Activated CD8-positive, alpha-beta T cell treated with anti-CD3 and anti-CD28 coated beads, Interleukin-2, amount 10 ng/mL, durations not matched to agents 7 days and 5 days (primary cell): ENCODE results near the gene TFDP2. TPM values are rescaled to one million over a fixed set of nuclear protein-coding genes. Genes with fewer than 3 reads are reported as not detected.
"Not testable (repeated sequence)": the region's sequence is repeated elsewhere in the genome, so short reads cannot be mapped to it uniquely, and the experiment has no call there.

Experiments used
- ATAC-seq: fragments of 150-1000 bp; cut with Tn5 transposase; one replicate; pipeline ENCODE4 v1.10.0; 2021; ENCODE audit warnings: moderate library complexity
- CTCF ChIA-PET: fragments of 350-600 bp; sonication (Branson Sonifier 250); formaldehyde crosslinking; loops from one replicate; lab custom pipeline; 2021; ENCODE audit warnings: antibody characterized with exemption; lab: Charles Lee
- POLR2A ChIA-PET: fragments of 350-600 bp; sonication (Branson Sonifier 250); formaldehyde crosslinking; loops from one replicate; lab custom pipeline; 2021; ENCODE audit warnings: antibody characterized with exemption; lab: Charles Lee
- DNase-seq: peaks from one replicate; pipeline ENCODE4 v3.0.0-alpha.2; 2020
- H3K27ac Mint-ChIP-seq: one replicate; pipeline ENCODE4 v1.8.0; 2021; ENCODE audit warnings: mild to moderate bottlenecking, mixed read lengths
- H3K27me3 Mint-ChIP-seq: one replicate; pipeline ENCODE4 v1.8.0; 2021; ENCODE audit warnings: low read depth, mixed read lengths
- H3K36me3 Mint-ChIP-seq: one replicate; pipeline ENCODE4 v1.8.0; 2021; ENCODE audit warnings: low read depth, mixed read lengths
- H3K4me1 Mint-ChIP-seq: one replicate; pipeline ENCODE4 v1.8.0; 2021; ENCODE audit warnings: low read depth, mixed read lengths
- H3K4me3 Mint-ChIP-seq: one replicate; pipeline ENCODE4 v1.8.0; 2021; ENCODE audit warnings: mild to moderate bottlenecking, mixed read lengths
- H3K9me3 Mint-ChIP-seq: one replicate; pipeline ENCODE4 v1.8.0; 2022; ENCODE audit warnings: mixed read lengths; ENCODE audit not compliant: insufficient read depth
- total RNA-seq, 2 experiments: library from RNA; stranded (reverse); gene quantifications; one replicate each; pipeline ENCODE4 v1.2.3, GENCODE V29; 2021

TFDP2 gene
- total RNA-seq, 2 experiments from 2014 or later = 23.0 to 26.3 TPM

DNA sequence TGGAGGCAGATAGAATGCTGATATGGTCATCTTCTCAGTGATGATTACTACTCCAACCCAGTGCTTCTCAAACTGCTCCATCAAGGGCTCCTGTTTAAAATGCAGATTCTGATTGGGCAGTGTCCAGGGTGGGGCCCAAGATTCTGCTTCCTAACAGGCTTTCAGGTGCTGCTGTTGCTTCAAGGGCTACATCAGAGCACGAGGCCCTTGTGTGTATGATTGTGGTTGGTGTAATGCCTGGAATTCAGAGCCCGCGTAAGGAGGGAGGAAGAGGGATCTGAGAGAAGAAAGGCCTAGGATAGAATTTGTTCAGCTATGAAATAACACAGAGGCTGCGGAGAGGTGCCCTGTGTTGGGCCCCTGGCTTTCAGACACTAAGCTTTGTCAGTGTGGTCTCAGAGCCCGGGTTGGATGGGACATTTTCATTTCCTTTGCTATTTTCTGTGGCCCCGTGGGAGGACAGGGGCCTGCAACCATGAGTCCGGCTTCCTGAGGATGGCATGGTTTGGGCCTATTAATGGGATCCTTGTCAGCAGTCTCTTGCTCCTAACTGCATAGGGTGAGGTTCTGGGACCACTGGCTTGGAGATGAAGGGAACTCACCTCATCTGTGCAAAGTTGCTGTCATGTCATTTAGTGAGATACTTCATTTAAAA lies 219.9 kb downstream of the TFDP2 start:
- H3K4me3 Mint-ChIP-seq = no peak overlapping the region
- no peak overlapping the region for H3K27ac Mint-ChIP-seq
- no peaks in the 10 kb centered on the region for H3K9me3 Mint-ChIP-seq
- peaks cover 20% of the 10 kb centered on the region for H3K36me3 Mint-ChIP-seq
- ChIA-PET CTCF (no interaction called here), POLR2A (no interaction called here)
- H3K27me3 Mint-ChIP-seq = no peaks in the 10 kb centered on the region
- DNase-seq = no peak
- ATAC-seq = no peak
- H3K4me1 Mint-ChIP-seq = no peaks in the 10 kb centered on the region

DNA sequence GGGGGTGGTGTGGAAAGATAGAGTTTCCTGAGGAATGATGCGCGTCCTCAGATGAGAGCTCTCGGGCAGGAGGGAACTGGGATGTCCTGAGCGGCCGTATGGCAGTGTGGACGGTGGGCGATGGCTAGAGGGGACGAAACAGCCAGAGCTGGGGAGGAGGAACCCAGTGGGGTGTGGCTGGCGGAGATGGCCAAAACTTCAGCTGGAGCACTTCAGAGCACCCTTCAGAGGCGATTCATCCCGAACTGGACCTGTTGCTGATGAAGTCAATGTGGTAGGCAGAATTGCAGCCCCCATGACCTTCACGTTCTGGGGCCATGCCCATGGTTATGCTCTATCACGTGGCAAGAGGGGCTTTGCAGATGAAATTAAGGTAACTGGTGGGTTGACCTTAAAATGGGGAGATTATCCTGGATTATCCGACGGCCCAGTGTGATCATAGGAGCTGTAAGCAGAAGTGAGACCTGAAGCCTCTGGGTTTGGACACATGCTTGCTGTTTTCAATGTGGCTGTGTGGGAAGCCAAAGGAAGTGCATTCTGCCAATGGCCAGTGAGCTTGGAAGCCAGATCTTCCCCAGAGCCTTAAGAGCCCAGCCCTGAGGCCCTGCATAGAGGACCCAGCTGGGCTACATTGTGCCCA lies 220.6 kb downstream of the TFDP2 start:
- CTCF ChIA-PET = interaction anchor here (1.7 kb wide), 1 partner anchor 15 kb away, joined by 6 read pairs; no protein-coding TSS in a partner anchor
- POLR2A ChIA-PET = no interaction called here
- H3K27ac Mint-ChIP-seq = no peak overlapping the region
- DNase-seq (no peak), ATAC-seq (no peak)
- no peaks in the 10 kb centered on the region for H3K27me3 Mint-ChIP-seq
- H3K36me3 Mint-ChIP-seq = peaks cover 24% of the 10 kb centered on the region
- no peaks in the 10 kb centered on the region for H3K4me1 Mint-ChIP-seq
- no peak overlapping the region for H3K4me3 Mint-ChIP-seq
- no peaks in the 10 kb centered on the region for H3K9me3 Mint-ChIP-seq

DNA sequence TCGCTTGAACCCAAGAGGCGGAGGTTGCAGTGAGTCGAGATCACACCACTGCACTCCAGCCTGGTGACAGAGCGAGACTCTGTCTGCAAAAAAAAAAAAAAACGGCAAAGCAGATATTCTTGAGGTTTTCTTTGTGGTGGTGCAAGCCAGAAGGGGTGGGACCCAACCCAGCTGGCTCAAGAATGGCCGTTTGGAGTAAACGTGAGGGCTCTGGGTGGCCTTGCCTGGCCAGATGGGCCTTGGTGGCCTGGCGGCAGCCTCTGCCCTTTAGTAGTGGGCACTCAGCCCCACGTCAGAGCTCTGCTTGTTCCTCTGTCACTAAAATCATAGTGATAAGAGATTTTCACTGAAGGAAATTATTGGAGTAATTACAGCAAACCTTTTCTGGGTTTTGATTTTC lies 222.4 kb downstream of the TFDP2 start:
- ChIA-PET POLR2A (no interaction called here), CTCF (interaction anchor here (0.7 to 1.7 kb wide), 2 partner anchors 13 to 52 kb away, joined by 3 to 6 read pairs; no protein-coding TSS in a partner anchor)
- DNase-seq (no peak), ATAC-seq (no peak)
- no peaks in the 10 kb centered on the region for H3K9me3 Mint-ChIP-seq
- no peak overlapping the region for H3K4me3 Mint-ChIP-seq
- no peaks in the 10 kb centered on the region for H3K27me3 Mint-ChIP-seq
- no peaks in the 10 kb centered on the region for H3K4me1 Mint-ChIP-seq
- H3K36me3 Mint-ChIP-seq = peaks cover 30% of the 10 kb centered on the region
- no peak overlapping the region for H3K27ac Mint-ChIP-seq

DNA sequence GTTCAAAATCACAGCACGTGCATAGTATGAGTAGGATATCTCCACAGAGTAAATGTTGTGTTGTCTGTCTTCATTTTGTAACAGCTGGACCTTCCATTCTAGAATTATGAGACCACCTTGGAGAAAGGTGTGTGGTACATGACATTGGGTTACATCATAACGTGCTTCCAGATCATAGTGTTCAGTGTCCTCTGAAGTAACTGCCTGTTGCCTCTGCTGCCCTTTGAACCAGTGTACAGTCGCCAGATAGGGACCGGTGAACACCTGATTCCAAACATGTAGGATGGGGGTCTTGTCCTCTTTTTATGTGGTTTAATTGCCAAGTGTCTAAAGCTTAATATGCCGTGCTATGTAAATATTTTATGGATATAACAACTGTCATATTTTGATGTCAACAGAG lies 223.7 kb downstream of the TFDP2 start:
- CTCF ChIA-PET, H3K27ac Mint-ChIP-seq, POLR2A ChIA-PET, H3K4me3 Mint-ChIP-seq, H3K27me3 Mint-ChIP-seq, ATAC-seq, H3K4me1 Mint-ChIP-seq, H3K9me3 Mint-ChIP-seq, DNase-seq: not testable (repeated sequence)
- peaks cover 34% of the 10 kb centered on the region for H3K36me3 Mint-ChIP-seq

DNA sequence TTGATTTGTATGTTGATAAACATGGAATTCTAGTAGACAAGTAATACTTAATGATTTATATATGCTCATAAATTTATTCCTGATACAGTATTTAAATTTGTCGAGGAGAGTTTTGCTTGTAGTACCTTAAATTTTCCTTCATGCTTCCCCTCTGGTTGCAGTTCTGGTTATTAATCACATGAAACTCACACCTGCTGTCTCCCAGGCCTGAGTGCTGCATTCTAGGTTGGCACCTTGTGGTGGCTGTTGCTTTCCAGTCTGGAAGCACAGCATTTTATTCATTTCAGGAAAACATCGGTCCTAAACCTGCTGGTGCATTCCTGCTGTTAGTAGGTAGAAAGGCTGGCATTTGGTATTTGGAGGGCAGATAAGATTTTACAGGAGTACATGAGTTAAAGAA lies 228.0 kb downstream of the TFDP2 start:
- Mint-ChIP-seq H3K27ac (no peak overlapping the region), H3K27me3 (no peaks in the 10 kb centered on the region), H3K36me3 (peaks cover 38% of the 10 kb centered on the region), H3K4me1 (no peaks in the 10 kb centered on the region), H3K4me3 (no peak overlapping the region), H3K9me3 (no peaks in the 10 kb centered on the region)
- DNase-seq (no peak), ATAC-seq (no peak)
- POLR2A ChIA-PET = no interaction called here
- CTCF ChIA-PET = no interaction called here

GRCh38 chr3:141920701-141921100 lies 228.6 kb downstream of the TFDP2 start:
- Mint-ChIP-seq H3K4me1 (no peaks in the 10 kb centered on the region), H3K4me3 (no peak overlapping the region), H3K27ac (peak overlapping the region; percentile 17), H3K36me3 (peaks cover 37% of the 10 kb centered on the region), H3K9me3 (no peaks in the 10 kb centered on the region), H3K27me3 (no peaks in the 10 kb centered on the region)
- POLR2A ChIA-PET = no interaction called here
- no peak for ATAC-seq
- CTCF ChIA-PET = no interaction called here
- DNase-seq = no peak

- CTCF ChIA-PET = no interaction called here
- no peaks in the 10 kb centered on the region for H3K27me3 Mint-ChIP-seq
Measured at GRCh38 chr3:141915766-141916165, 233.6 kb downstream of the TFDP2 start.

GRCh38 chr3:141915016-141915415 lies 234.3 kb downstream of the TFDP2 start:
- no peak overlapping the region for H3K4me3 Mint-ChIP-seq
- no peak for ATAC-seq
- CTCF ChIA-PET = interaction anchor here (1.2 to 3.2 kb wide), 2 partner anchors 38 to 175 kb away, joined by 5 to 29 read pairs; partner anchors contain the start of gene RNF7
- H3K27me3 Mint-ChIP-seq = no peaks in the 10 kb centered on the region
- H3K9me3 Mint-ChIP-seq = peaks cover 5% of the 10 kb centered on the region
- no peak for DNase-seq
- no peak overlapping the region for H3K27ac Mint-ChIP-seq
- H3K36me3 Mint-ChIP-seq = peaks cover 57% of the 10 kb centered on the region
- no peaks in the 10 kb centered on the region for H3K4me1 Mint-ChIP-seq
- POLR2A ChIA-PET = interaction anchor here (1.3 kb wide), 1 partner anchor 8 kb away, joined by 3 read pairs; no protein-coding TSS in a partner anchor

More at GRCh38 chr3:141915766-141916165, 233.6 kb downstream of the TFDP2 start:
- ATAC-seq (no peak), DNase-seq (no peak)
- Mint-ChIP-seq H3K9me3 (peaks cover 5% of the 10 kb centered on the region), H3K27ac (no peak overlapping the region), H3K4me3 (no peak overlapping the region), H3K4me1 (no peaks in the 10 kb centered on the region), H3K36me3 (peaks cover 56% of the 10 kb centered on the region)
- POLR2A ChIA-PET = no interaction called here

GRCh38 chr3:141914311-141914710 lies 235.0 kb downstream of the TFDP2 start:
- DNase-seq = no peak
- ChIA-PET CTCF (interaction anchor here (0.8 to 3.2 kb wide), 14 partner anchors 13 to 183 kb away, joined by 3 to 29 read pairs (median 6); partner anchors contain the start of genes ATP1B3 and RNF7), POLR2A (interaction anchor here (1.3 kb wide), 1 partner anchor 9 kb away, joined by 3 read pairs; no protein-coding TSS in a partner anchor)

GRCh38 chr3:141913150-141913811 lies 236.1 kb downstream of the TFDP2 start:
- Mint-ChIP-seq H3K36me3 (peaks cover 66% of the 10 kb centered on the region), H3K27ac (no peak overlapping the region), H3K4me1 (no peaks in the 10 kb centered on the region), H3K4me3 (no peak overlapping the region), H3K27me3 (no peaks in the 10 kb centered on the region), H3K9me3 (peaks cover 5% of the 10 kb centered on the region)
- CTCF ChIA-PET = interaction anchor here (0.6 to 3.2 kb wide), 32 partner anchors 10 to 597 kb away, joined by 3 to 29 read pairs (median 4); partner anchors contain the start of genes ATP1B3 and RNF7
- ATAC-seq (peak; percentile 82), DNase-seq (peak; percentile 65)
- POLR2A ChIA-PET = interaction anchor here (0.6 to 1.0 kb wide), 2 partner anchors 29 to 174 kb away, joined by 4 to 5 read pairs; no protein-coding TSS in a partner anchor

More at GRCh38 chr3:141914311-141914710, 235.0 kb downstream of the TFDP2 start:
- no peaks in the 10 kb centered on the region for H3K27me3 Mint-ChIP-seq
- ATAC-seq = no peak
- no peaks in the 10 kb centered on the region for H3K4me1 Mint-ChIP-seq
- H3K4me3 Mint-ChIP-seq = no peak overlapping the region
- H3K27ac Mint-ChIP-seq = no peak overlapping the region
- peaks cover 5% of the 10 kb centered on the region for H3K9me3 Mint-ChIP-seq
- H3K36me3 Mint-ChIP-seq = peaks cover 62% of the 10 kb centered on the region

- H3K9me3 Mint-ChIP-seq, DNase-seq, H3K27me3 Mint-ChIP-seq, ATAC-seq, H3K27ac Mint-ChIP-seq, H3K4me1 Mint-ChIP-seq, POLR2A ChIA-PET, H3K4me3 Mint-ChIP-seq: not testable (repeated sequence)
- H3K36me3 Mint-ChIP-seq = peaks cover 67% of the 10 kb centered on the region
- CTCF ChIA-PET = interaction anchor here (2.6 kb wide), 1 partner anchor 35 kb away, joined by 11 read pairs; no protein-coding TSS in a partner anchor
Measured at GRCh38 chr3:141909986-141910385, 239.4 kb downstream of the TFDP2 start.
